A673 (cell line): ENCODE results near the gene APMAP.

Experiments used
- CTCF ChIP-seq: fragments of 300-800, 200-600 bp; sonication (generic); conservative IDR thresholded peaks from 2 replicates; pipeline ENCODE4 v1.5.1; 2017; ENCODE audit warnings: low read depth, mild to moderate bottlenecking, antibody characterized with exemption, low read length, moderate library complexity, mixed read lengths
- EZH2 ChIP-seq: fragments of 200-600 bp; sonication (generic); IDR thresholded peaks from 2 replicates; pipeline ENCODE4 v1.6.1; 2017; ENCODE audit warnings: borderline replicate concordance, low read depth, mild to moderate bottlenecking, mixed read lengths, antibody characterized with exemption, low read length; ENCODE audit not compliant: poor library complexity, severe bottlenecking

DNA sequence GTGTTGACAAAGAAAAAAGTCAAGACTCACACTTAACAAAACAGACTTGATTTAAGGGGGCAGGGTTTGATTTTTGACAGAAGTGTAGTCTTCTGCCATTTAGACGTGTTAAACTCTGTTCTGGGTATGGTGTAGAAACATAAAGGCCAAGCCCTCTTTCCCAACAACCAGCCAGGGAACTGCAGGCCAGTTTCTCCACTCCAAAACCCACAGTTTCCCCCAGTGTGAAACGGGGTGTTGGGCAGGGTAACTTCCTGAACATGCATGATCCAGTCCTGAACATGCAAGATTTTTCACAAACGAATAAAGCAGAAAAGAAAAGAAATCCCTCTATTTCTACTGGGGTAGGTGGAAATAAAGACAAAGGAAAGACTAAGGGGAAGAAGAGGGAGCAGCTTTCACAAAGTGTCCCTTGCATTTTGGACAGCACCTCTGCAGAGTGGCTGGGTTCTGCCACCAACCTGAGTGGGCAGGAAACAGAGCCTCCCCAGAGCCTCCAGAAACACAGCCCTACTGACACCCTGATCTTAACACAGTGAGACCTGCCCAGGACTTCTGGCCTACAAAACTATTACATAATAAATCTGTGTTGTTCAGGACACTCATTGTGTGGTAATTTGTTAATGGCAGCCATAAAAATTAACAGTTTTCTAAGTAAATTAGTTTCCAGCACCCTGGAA, 7.5 kb downstream of the APMAP start:
- TF ChIP-seq CTCF = no peak
- no peak for TF ChIP-seq EZH2
